ENCODE results near the gene PRAMEF14. TPM values are rescaled to one million over a fixed set of nuclear protein-coding genes. Genes with fewer than 3 reads are reported as not detected.
"Not testable (repeated sequence)": the region's sequence is repeated elsewhere in the genome, so short reads cannot be mapped to it uniquely, and the experiment has no call there.

Gene PRAMEF14, protein sequence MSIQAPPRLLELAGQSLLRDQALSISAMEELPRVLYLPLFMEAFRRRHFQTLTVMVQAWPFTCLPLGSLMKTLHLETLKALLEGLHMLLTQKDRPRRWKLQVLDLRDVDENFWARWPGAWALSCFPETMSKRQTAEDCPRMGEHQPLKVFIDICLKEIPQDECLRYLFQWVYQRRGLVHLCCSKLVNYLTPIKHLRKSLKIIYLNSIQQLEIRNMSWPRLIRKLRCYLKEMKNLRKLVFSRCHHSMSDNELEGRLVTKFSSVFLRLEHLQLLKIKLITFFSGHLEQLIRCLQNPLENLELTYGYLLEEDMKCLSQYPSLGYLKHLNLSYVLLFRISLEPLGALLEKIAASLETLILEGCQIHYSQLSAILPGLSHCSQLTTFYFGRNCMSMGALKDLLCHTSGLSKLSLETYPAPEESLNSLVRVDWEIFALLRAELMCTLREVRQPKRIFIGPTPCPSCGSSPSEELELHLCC
- not detected for polyA plus RNA-seq (ENCODE audit: insufficient read length in 4 of 4)

DNA sequence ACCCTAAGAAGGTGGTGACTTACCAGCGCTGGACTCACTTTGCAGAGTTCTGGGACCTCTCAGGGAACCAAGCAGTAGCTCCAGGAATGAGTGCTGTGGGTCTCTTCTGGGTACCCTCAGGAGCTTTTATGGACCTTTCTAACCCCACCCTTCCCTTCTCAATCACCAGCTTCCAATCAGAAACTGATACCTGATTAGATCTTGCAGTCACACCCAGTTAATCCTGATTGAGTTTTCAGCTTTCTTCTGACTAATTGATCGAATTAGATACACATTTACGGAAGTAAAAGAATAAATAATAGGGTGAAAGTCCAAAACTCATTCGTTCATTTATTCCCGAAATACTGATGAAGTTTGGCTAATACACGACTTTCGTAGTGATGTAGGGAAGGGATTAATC lies at the start of gene PRAMEF14:
TSS of gene PRAMEF14 (minus strand) at position 101 of the 400 bp plus-strand sequence. CDS start 1,820 bp downstream, outside the sequence.
- not testable (repeated sequence) for DNase-seq (ENCODE audit: low read depth in 4 of 4, low spot score in 2 of 4)

DNA sequence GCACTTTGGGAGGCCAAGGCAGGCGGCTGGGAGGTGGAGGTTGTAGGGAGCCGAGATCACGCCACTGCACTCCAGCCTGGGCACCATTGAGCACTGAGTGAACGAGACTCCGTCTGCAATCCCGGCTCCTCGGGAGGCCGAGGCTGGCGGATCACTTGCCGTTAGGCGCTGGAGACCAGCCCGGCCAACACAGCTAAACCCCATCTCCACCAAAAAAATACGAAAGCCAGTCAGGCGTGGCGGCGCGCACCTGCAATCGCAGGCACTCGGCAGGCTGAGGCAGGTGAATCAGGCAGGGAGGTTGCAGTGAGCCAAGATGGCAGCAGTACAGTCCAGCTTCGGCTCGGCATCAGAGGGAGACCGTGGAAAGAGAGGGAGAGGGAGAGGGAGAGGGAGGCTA lies 48.4 kb upstream of the PRAMEF14 start:
- DNase-seq (ENCODE audit: low read depth in 4 of 4, low spot score in 2 of 4) = not testable (repeated sequence)

DNA sequence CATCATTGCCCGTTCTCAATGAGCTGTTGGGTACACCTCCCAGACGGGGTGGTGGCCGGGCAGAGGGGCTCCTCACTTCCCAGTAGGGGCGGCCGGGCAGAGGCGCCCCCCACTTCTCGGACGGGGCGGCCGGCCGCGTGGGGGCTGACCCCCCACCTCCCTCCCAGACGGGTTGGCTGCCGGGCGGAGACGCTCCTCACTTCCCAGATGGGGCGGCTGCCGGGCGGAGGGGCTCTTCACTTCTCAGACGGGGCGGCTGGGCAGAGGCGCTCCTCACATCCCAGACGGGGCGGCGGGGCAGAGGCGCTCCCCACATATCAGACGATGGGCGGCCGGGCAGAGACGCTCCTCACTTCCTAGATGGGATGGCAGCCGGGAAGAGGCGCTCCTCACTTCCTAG lies 47.8 kb upstream of the PRAMEF14 start:
- DNase-seq (ENCODE audit: low read depth in 4 of 4, low spot score in 2 of 4) = not testable (repeated sequence)

DNA sequence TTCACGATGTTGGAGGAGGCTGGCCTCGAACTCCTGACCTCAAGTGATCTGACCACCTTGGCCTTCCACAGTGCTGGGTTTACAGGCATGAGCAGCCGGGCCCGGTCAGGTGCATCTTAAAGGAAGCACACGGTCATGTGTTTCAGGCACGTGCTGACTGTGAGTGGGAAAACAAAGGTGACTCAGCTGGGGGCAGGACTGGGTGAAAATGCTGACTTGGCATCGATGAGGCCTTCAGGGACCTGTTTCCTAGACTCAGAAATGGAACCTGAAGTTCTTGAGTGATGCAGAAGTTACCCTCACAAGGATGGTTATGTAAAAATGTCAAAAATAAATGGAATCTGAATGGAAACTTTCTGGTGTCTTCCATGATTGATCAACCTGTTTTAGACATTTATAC lies 46.1 kb upstream of the PRAMEF14 start:
- DNase-seq (ENCODE audit: low read depth in 4 of 4, low spot score in 2 of 4) = not testable (repeated sequence)

DNA sequence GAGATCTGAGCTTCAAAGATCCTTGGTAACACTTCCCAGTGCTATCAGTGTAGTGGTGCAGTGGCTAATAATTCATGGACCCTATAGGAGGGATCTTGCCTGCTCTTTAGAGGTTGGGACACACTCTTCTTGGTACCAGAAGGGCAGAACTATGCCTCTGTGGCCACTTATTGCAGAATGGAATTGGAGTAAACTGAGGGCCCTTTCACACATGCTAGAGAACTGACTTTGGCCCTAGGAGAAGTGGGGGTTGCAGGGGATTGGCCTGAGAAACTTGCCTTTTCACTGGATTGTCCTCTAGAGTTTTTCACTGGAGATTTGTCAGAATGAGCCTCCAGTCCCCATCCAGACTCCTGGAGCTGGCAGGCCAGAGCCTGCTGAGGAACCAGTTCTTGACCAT lies 42.4 kb upstream of the PRAMEF14 start, which contains the start of gene PRAMEF17:
TSS of gene PRAMEF17 (plus strand) at position 301 of the 400 bp plus-strand sequence. CDS start at position 327, 26 bp downstream.
- DNase-seq (ENCODE audit: low read depth in 4 of 4, low spot score in 2 of 4) = not testable (repeated sequence)

DNA sequence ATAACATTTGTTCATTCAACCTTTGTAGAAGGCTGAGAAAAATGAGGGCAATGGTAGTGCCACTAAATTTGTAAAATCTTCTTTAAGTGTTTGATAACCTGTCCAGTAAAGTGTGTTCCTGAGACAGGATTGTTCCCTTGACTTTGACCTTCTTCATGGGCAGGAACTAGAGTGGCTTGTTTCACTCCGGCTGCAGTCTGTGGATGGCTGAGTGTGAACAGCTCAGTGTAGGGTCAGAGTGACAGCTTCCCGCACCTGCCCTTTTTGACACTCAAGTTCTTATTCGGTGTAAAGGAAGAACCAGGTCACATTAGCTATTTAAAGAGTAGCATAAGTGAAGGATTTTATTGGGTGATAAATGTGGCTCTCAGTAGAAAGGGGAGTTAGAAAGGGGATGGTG lies 33.4 kb upstream of the PRAMEF14 start:
- not testable (repeated sequence) for DNase-seq (ENCODE audit: low read depth in 4 of 4, low spot score in 2 of 4)

DNA sequence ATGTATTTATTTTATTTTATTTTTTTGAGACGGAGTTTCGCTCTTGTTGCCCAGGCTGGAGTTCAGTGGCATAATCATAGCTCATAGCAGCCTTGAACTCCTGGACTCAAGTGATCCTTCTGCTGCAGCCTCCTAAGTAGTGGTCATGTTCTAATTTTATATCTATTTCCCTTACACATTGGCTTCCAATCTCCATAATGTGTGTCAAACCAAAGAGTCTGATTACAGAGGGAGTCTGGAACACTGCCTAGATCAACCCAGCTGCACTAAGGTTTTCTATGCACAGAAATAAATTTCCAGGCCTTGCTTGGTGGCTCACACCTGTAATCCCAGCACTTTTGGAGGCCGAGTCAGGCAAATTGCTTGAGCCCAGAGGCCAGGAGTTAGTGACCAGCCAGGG lies 32.0 kb upstream of the PRAMEF14 start:
- DNase-seq (ENCODE audit: low read depth in 4 of 4, low spot score in 2 of 4) = not testable (repeated sequence)

DNA sequence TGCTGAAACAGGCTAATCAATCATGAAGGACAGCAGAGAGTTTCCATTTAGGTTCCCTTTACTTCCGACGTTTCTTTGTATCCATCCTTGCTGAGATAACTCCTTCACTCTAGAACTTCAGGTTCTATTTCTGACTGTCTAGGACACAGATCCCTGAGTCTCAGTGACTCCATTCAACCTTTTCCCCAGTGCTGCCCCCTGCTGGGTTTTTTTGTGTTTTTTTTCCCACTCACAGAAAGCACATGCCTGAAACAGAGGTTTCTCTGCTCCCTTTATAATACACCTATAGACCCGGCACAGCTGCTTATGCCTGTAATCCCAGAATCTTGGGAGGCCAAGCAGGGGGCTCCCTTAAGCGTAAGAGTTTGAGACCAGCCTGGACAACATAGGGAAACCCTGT lies 21.6 kb upstream of the PRAMEF14 start:
- DNase-seq (ENCODE audit: low read depth in 4 of 4, low spot score in 2 of 4) = not testable (repeated sequence)

DNA sequence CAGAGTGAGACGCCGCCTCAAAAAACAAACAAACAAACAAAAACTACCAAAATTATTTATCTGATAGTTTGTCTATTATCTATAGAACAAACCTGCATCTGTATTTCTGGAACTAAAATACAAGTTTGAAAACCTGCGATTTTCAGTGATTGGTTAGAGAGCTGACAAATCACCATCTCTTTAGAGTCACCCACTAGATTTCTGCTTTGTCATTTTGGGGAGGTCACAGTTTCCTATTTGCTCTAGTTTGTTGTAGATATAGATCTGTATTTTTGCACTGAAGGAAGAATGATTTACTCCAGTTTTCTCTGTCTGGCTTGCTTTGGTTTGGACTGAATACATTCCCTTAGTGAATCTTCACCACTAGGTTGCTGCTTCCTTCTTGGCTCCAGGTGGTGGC lies 19.6 kb upstream of the PRAMEF14 start:
- DNase-seq (ENCODE audit: low read depth in 4 of 4, low spot score in 2 of 4) = not testable (repeated sequence)

DNA sequence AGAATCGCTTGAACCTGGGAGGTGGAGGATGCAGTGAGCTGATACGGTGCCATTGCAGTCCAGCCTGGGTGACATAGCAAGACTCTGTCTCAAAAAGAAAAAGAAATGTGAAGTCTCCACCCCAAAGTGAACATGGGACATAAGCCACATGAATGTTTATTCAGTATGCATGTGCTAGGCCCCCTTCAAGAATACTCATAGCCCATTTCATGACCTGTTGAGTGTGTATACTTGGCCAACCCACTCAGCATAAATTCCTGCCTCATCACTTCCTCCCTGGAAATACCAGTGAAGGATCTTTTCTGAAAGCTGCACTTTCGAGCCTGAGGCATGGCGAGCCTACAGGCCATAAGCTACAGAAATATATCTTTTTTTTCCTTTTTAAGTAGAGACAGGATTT lies 18.0 kb upstream of the PRAMEF14 start:
- DNase-seq (ENCODE audit: low read depth in 4 of 4, low spot score in 2 of 4) = not testable (repeated sequence)

DNA sequence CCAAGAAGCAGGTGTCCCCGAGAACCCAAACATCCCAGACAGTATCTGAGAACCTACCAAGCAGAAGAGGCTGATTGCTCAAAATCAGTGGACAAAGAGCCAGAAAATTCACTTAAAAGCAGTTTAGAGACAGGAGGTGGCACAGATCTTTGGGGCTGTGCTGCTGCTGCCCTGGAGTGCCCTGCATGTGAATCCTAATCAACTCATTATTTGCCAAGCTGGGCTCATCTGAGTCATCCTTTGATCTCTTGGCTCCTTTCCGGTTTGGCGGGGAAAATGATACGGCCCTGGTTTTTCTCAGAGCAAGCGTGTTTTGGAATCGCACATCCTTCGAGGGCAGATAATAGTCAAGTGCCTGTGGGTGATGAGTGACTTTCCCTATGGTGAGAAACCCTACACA lies 15.4 kb upstream of the PRAMEF14 start:
- DNase-seq (ENCODE audit: low read depth in 4 of 4, low spot score in 2 of 4) = not testable (repeated sequence)

DNA sequence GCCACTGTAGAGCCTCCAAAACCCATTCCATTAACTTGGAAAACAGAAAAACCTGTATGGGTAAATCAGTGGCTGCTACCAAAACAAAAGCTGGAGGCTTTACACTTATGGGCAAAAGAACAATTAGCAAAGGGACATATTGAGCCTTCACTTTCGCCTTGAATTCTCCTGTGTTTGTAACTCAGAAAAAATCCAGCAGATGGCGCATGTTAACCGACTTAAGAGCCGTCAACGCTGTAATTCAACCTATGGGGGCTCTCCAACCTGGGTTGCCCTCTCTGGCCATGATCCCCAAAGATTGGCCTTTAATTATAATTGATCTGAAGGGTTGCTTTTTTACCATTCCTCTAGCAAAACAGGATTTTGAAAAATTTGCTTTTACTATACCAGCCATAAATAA lies 9.8 kb upstream of the PRAMEF14 start:
- peak; percentile 0 to 39 (median 12) for DNase-seq (ENCODE audit: low read depth in 4 of 4, low spot score in 2 of 4)

DNA sequence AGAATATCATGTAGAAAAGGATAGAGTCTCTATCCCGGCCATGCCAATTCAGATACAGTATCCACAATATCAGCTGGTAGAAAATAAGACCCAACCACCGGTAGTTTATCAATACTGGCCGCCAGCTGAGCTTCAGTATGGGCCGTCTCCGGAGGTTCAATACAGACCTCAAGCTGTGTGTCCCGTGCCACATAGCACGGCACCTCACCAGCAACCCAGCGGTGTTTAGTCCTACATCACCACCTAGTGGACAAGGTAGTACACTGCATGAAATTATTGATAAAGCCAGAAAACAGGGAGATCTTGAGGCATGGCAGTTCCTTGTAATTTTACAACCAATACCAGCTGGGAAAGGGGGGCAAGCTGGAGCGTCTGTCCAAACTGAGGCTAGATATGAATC lies 7.5 kb upstream of the PRAMEF14 start:
- DNase-seq (ENCODE audit: low read depth in 4 of 4, low spot score in 2 of 4) = not testable (repeated sequence)

DNA sequence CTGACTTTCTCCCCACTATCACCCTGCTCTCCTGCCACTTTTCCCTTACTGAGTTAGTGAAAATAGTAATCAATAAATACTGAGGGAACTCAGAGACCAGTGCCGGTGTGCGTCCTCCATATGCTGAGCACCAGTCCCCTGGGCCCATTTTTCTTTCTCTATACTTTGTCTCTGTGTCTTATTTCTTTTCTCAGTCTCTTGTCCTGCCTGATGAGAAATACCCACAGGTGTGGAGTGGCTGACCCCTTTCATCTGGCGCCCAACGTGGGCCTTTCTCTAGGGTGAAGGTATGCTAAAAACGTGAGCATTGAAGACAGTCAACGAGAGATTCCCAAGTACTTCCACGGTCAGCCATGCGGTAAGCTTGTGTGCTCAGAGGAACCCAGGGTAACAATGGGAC lies 6.5 kb upstream of the PRAMEF14 start:
- DNase-seq (ENCODE audit: low read depth in 4 of 4, low spot score in 2 of 4) = not testable (repeated sequence)

DNA sequence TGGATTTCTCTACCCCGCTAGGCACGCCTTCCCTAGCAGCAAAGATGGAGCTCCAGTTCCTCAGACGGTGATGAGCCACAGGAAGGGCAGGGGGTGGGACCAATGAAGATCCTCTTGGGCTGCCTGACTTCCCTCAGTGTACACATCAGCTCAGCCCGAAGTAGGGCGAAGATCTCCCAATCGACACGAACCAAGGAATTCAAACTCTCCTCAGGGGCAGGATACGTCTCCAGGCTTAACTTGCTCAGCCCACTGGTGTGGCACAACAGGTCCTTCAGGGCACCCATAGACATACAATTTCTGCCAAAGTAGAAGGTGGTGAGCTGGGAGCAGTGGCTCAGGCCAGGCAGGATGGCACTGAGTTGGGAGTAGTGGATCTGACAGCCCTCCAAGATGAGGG lies 4.4 kb downstream of the PRAMEF14 start:
- DNase-seq (ENCODE audit: low read depth in 4 of 4, low spot score in 2 of 4) = not testable (repeated sequence)

DNA sequence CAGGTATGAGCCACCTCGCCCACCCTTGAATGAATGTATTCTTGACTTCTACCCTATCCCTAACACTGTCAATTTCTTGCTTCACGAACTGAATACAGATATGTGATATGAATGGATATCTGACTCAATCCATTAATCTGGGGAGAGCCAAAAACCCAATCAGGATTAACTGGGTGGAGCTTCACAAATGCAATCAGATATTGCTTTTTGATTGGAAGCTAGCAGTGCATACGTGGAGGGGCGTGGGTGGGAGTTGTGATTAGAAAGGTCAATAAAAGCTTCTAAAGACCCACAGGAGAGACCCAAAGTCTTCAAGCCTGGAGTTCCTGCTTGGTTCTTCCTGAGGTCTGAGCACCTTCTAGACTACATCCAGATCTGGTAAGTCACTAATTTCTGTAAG lies 31.7 kb downstream of the PRAMEF14 start, which contains the start of gene PRAMEF15:
TSS of gene PRAMEF15 (plus strand) at position 301 of the 400 bp plus-strand sequence. CDS start 2,827 bp downstream, outside the sequence.
- DNase-seq (ENCODE audit: low read depth in 4 of 4, low spot score in 2 of 4) = not testable (repeated sequence)

DNA sequence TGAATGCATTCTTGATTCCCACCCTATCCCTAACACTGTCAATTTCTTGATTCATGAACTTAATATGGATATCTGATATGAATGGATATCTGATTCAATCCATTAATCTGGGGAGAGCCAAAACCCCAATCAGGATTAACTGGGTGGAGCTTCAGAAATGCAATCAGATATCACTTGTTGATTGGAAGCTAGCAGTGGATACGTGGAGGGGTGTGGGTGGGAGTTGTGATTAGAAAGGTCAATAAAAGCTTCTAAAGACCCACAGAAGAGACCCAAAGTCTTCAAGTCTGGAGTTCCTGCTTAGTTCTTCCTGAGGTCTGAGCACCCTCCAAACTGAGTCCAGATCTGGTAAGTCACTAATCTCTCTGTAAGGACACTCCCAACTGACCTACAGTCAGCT lies 43.7 kb downstream of the PRAMEF14 start, which contains the start of gene PRAMEF33:
TSS of gene PRAMEF33 (plus strand) at position 301 of the 400 bp plus-strand sequence. CDS start 2,416 bp downstream, outside the sequence.
- DNase-seq (ENCODE audit: low read depth in 4 of 4, low spot score in 2 of 4) = not testable (repeated sequence)

DNA sequence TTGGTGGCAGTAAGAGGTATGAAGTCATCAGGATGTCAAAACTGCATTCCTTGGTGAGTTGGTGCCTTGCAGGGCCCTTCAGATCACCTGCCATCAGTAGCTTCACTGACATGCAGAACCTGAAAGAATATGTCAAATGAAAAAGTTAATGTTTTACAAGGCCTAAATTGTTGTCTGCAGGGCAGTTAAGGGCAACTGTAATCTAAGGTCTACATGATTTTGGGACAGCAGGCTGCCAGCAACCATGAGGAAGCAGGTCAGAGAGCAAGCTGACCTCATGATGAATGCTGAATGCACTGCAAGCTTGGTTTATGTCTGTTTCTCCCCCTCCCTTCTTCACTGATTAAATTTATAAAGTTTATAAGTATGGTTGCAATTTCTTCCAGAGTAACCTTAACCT lies 44.7 kb downstream of the PRAMEF14 start:
- not testable (repeated sequence) for DNase-seq (ENCODE audit: low read depth in 4 of 4, low spot score in 2 of 4)

DNA sequence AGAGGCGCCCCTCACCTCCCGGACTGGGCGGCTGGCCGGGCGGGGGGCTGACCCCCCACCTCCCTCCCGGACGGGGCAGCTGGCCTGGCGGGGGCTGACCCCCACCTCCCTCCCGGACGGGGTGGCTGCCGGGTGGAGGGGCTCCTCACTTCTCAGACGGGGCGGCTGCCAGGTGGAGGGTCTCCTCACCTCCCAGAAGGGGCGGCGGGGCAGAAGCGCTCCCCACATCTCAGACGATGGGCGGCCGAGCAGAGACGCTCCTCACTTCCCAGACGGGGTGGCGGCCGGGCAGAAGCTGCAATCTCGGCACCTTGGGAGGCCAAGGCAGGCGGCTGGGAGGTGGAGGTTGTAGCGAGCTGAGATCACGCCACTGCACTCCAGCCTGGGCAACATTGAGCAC lies 48.2 kb downstream of the PRAMEF14 start:
- not testable (repeated sequence) for DNase-seq (ENCODE audit: low read depth in 4 of 4, low spot score in 2 of 4)

DNA sequence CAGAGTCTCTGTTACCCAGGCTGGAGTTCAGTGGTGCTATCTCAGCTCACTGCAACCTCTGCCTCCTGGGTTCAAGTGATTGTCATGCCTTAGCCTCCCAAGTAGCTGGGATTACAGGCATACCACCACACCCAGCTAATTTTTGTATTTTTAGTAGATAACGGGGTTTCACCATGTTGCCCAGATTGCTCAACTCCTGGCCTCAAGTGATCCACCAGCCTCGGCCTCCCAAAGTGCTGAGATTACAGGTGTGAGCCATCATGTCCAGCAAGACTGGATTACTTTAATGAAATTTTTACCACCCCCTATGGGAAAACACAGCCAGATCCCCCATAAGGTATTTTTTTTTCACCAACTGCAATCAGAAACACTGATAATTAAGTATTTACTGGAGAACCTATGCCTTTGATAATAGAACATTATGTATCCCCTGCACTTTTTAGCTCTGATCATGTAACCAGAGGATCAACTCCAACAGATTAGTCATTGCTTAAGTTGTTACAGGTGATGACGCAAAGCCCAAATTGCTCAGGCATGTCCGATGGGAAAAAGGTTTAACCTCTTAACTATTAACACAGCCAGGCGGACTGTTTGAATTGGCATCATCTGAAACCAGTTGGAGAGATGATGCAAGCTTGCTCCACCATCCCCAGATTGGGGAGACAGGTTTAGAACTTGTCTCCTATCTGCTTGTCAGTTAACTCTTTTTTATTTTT lies 49.6 kb downstream of the PRAMEF14 start:
- not testable (repeated sequence) for DNase-seq (ENCODE audit: low read depth in 4 of 4, low spot score in 2 of 4)

Measured in left renal cortex interstitium (tissue), 4 donors.